GM21515 (cell line): Measurements from ENCODE around the gene NOTCH2.
"Not testable (repeated sequence)": the region's sequence is repeated elsewhere in the genome, so short reads cannot be mapped to it uniquely, and the experiment has no call there.

ENCODE experiments used
- ATAC-seq: cut with Tn5 transposase; IDR thresholded peaks from one replicate; pipeline ENCODE4 v1.9.1; 2021; ENCODE audit not compliant: unreplicated experiment

The NOTCH2 gene

GRCh38 chr1:120069067-120069919 is at the start of gene NOTCH2:
Gene NOTCH2, minus strand, starts transcription at chr1:120069662. Its CDS starts 256 bp downstream, at chr1:120069406.
- not testable (repeated sequence) for ATAC-seq

GRCh38 chr1:120117371-120118177 is 48.1 kb upstream of the NOTCH2 start:
- peak; percentile 45 for ATAC-seq

GRCh38 chr1:120116094-120116493 is 46.6 kb upstream of the NOTCH2 start:
- not testable (repeated sequence) for ATAC-seq

- not testable (repeated sequence) for ATAC-seq
These were observed 43.7 kb upstream of the NOTCH2 start for GRCh38 chr1:120113134-120113533.

GRCh38 chr1:120112212-120112611 is 42.8 kb upstream of the NOTCH2 start:
- ATAC-seq: not testable (repeated sequence)

GRCh38 chr1:120111771-120112170 is 42.3 kb upstream of the NOTCH2 start:
- not testable (repeated sequence) for ATAC-seq

- not testable (repeated sequence) for ATAC-seq
These were observed 41.5 kb upstream of the NOTCH2 start for GRCh38 chr1:120111008-120111407.

- ATAC-seq: not testable (repeated sequence)
These were observed 40.2 kb upstream of the NOTCH2 start for GRCh38 chr1:120109656-120110055.

- ATAC-seq: not testable (repeated sequence)
These were observed 39.7 kb upstream of the NOTCH2 start for GRCh38 chr1:120109180-120109579.

- not testable (repeated sequence) for ATAC-seq
These were observed 35.8 kb upstream of the NOTCH2 start for GRCh38 chr1:120105288-120105687.

GRCh38 chr1:120103768-120104167 is 34.3 kb upstream of the NOTCH2 start:
- not testable (repeated sequence) for ATAC-seq

GRCh38 chr1:120101593-120101992 is 32.1 kb upstream of the NOTCH2 start:
- ATAC-seq: not testable (repeated sequence)

- ATAC-seq: not testable (repeated sequence)
These were observed 31.1 kb upstream of the NOTCH2 start for GRCh38 chr1:120100590-120100989.

- not testable (repeated sequence) for ATAC-seq
These were observed 29.7 kb upstream of the NOTCH2 start for GRCh38 chr1:120098986-120099759.

GRCh38 chr1:120096981-120097545 is 27.6 kb upstream of the NOTCH2 start:
- ATAC-seq: not testable (repeated sequence)

GRCh38 chr1:120093548-120094181 is 24.2 kb upstream of the NOTCH2 start:
- not testable (repeated sequence) for ATAC-seq

GRCh38 chr1:120092232-120093218 is 23.1 kb upstream of the NOTCH2 start:
- ATAC-seq: not testable (repeated sequence)

- not testable (repeated sequence) for ATAC-seq
These were observed 21.4 kb upstream of the NOTCH2 start for GRCh38 chr1:120090830-120091229.

GRCh38 chr1:120087959-120088358 is 18.5 kb upstream of the NOTCH2 start:
- ATAC-seq: not testable (repeated sequence)
